Dermis microvascular lymphatic vessel endothelial cell (primary cell): ENCODE data around the gene GNG13. TPM values are rescaled to one million over a fixed set of nuclear protein-coding genes. Genes with fewer than 3 reads are reported as not detected.
"Not testable (repeated sequence)": the region's sequence is repeated elsewhere in the genome, so short reads cannot be mapped to it uniquely, and the experiment has no call there.

ENCODE experiments used
- DNase-seq, 2 donors: peaks; one replicate each; pipeline versions ENCODE4 v3.0.0 to v3.0.0-alpha.2; 2010; ENCODE audit warnings: low read depth in 2 of 2
- total RNA-seq: library from RNA; depleted of rRNA; stranded (reverse); fragments of >200 nt; gene quantifications from 2 replicates; pipeline ENCODE4 v1.2.1, GENCODE V29; 2014

GNG13 gene
- total RNA-seq, 1 donor from 2014 or later, result not detected

DNA sequence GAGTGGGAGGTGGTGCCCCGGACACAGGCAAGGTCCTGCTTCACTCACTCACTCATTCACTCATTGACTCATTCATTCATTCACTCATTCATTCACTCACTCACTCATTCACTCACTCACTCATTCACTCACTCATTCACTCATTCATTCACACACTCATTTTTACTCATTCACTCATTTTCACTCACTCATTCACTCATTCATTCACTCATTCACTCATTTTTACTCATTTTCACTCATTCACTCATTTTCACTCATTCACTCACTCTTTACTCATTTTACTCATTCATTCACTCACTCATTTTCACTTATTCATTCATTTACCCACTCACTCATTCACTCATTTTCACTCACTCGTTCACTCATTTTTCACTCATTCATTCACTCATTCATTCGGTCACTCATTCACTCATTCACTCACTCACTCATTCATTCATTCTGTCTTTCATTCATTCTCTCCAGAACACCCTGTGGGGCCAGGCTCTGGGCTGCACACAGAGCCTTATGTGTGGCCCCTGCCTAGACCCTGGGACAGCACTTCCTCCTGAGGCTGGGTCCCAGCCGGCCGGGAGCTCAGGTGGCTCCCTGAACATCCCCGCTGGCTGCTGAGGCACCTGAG lies 21.5 kb downstream of the GNG13 start:
- no peak for DNase-seq

DNA sequence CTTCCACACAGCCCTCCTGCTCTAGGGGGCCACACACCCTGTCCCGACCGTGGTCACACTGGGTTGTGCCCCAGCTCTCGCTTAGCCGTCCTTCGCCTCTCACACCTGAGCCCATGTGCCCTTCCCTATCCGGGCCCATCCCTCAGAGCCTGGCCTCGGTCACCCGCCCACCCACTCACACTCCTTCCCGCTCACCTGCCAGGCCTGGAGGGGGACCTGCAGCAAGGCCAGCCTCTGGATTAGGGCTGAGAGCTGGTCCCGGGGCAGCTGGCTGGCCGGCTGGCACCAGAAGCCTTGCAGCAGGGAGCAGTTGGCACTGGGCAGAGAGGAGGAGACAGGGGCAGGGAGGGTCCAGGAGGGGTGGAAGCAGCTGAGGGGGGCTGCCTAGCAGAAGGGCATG lies 22.1 kb downstream of the GNG13 start:
- no peak for DNase-seq

GRCh38 chr16:777826-778225 lies 22.7 kb downstream of the GNG13 start:
- DNase-seq, result no peak

GRCh38 chr16:776824-777223 lies 23.7 kb downstream of the GNG13 start:
- no peak for DNase-seq

DNA sequence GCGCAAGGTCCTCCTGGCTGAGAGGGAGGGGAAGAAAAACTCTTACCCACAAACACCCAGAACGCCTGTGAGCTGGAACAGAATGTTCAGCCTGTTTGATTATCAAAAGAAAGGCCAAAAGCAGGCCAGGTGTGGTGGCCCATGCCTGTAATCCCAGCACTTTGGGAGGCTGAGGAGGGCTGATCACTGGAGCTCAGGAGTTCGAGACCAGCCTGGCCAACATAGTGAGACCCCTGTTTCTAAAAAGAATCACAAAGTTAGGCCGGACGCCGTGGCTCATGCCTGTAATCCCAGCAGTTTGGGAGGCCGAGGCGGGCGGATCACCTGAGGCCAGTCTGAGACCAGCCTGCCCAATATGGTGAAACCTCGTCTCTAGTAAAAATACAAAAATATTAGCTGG lies 24.2 kb downstream of the GNG13 start:
- not testable (repeated sequence) for DNase-seq

- no peak for DNase-seq
Observed at GRCh38 chr16:775236-775796, 25.2 kb downstream of the GNG13 start.

DNA sequence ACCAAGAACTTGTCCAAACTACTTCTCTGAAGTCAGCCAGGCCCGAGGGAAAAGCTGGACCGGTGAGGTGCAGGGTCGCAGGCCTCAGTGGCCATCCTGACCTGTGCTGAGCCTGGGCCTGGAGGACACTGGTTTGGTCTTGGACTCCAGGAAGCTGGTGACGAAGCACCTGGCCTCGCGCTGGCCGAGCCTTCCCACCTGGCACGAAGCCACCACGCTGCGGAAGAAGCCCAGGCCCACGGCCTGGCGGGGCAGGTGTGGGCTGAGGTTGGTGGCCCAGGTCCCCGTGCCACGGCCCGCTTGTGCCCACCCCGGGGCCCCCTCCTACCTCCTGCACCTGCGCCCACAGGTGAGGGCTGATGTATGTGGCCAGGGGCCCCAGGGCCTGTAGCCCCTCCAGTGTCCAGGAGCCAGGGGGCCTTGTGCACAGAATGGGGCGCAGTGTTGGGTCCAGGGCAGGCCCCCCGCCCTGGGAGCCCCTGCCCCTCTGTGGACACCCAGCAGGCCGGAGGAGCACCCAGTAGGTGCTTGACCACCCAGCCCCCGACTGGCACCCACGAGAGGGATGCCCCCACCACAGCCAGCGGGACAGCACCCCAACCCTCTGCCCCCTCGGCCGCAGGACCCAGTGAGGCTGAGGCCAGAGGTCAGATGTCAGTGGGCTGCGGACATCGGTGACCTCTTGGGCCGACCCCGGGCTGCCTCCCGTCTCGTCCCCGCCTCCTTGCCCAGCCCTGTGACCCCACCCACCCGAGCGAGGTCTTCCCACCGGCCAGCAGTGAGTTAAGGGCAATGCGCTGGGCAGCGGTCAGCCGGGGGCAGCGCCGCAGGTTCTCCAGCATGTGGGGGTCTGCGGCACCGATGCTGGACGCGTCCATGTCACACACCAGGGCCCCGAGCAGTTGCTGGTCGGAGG lies 26.2 kb downstream of the GNG13 start:
- no peak for DNase-seq

DNA sequence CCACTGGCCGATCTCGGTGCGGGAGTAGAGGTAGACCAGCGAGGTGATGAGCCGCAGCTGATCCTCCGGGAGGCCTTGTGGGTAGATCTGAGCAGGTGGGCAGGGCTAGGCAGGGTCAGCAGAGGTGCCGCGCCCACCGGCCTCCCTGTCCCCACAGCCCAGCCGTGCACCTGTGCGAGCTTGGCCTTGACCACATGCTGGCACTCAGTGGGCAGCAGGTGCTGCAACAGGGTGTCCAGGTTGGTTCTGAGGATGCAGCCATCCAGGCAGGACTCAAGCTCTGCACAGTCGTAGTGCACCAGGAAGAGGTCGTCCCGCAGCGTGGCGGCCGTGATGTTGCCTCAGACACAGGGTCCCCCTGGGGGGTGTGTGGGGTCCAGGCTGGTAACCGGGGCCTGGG lies 27.6 kb downstream of the GNG13 start:
- no peak for DNase-seq

DNA sequence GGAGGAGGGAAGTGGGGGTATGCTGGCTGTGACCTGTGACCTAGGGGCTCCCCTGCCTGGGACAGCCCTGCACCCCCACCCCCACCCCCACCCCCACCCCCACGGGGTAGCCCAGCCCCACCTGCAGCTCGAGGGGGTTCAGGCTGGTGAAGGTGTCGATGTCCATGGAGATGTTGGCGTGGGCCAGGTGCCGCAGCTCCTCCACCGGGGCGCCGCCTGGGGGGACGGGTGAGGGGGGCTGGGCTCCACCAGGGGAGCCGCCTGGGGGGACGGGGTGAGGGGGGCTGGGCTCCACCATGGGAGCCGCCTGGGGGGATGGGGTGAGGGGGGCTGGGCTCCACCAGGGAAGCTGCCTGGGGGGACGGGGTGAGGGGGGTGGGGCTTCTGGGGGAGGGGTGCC lies 30.1 kb downstream of the GNG13 start:
- no peak for DNase-seq

DNA sequence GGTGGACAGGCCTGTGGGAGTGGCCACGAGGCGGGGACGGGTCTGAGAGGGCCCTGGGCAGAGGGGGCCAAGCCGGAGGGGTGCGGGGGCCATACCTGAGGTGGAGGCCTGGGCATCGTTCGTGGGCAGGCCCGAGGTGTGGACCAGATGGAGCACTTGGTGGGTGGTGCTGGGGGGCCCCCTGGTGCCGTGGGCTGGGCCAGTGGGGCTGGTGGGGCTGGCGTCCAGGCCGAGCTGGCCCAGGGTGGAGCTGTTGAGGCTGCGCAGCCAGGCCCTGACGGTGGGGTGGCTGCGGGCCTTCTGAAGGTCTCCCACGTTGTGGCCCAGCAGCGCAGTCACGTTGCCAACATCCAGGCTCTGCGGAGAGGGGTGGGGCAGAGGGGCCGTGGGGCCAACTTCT lies 30.6 kb downstream of the GNG13 start:
- DNase-seq, result no peak

- no peak for DNase-seq
Observed at GRCh38 chr16:769184-769784, 31.2 kb downstream of the GNG13 start.

- no peak for DNase-seq
Observed at GRCh38 chr16:768428-768827, 32.1 kb downstream of the GNG13 start.

GRCh38 chr16:767743-768235 lies 32.7 kb downstream of the GNG13 start:
- DNase-seq, result no peak

DNA sequence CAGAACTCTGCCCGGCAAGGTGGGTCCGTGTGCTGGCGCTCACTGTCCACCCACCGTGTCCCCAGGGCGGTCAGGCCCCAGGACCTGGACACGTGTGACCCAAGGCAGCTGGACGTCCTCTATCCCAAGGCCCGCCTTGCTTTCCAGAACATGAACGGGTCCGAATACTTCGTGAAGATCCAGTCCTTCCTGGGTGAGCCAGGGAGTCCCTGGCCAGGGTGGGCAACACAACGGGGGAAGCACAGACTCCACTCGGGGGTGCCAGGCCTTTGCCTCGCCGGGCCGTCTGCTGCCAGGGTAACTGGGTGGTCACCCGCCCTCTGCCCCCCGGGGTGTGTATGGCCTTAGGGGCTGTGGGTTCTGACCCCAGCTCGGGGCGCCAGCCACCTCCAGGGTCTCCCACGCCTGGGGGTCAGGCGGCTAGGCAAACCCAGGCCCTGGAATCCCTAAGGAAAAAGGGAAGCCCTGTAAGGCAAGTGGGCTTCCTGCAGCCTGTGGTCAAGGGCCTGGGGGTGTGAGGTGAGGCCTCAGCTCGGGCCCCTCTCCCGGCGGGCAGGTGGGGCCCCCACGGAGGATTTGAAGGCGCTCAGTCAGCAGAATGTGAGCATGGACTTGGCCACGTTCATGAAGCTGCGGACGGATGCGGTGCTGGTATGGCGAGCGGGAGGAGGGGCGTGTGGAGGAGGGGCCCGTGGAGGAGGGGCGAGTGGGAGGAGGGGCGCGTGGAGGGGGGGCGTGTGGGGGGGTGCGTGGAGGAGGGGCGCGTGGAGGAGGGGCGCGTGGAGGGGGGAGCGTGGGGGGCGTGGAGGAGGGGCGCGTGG lies 33.5 kb downstream of the GNG13 start:
- no peak for DNase-seq

- DNase-seq, result no peak
Observed at GRCh38 chr16:766008-766819, 34.3 kb downstream of the GNG13 start.

DNA sequence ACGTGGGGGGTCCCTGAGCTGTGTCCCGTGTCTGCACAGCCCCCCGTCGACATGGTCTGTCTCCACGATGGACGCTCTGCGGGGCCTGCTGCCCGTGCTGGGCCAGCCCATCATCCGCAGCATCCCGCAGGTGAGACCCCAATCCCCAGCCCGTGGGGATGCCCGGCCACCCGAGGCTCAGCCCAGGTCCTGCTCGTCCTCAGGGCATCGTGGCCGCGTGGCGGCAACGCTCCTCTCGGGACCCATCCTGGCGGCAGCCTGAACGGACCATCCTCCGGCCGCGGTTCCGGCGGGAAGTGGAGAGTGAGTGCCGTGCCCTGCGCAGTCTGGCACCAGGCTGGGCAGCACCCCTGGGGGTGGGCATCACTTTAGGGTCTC lies 35.1 kb downstream of the GNG13 start:
- no peak for DNase-seq

GRCh38 chr16:764848-765487 lies 35.6 kb downstream of the GNG13 start:
- no peak for DNase-seq

DNA sequence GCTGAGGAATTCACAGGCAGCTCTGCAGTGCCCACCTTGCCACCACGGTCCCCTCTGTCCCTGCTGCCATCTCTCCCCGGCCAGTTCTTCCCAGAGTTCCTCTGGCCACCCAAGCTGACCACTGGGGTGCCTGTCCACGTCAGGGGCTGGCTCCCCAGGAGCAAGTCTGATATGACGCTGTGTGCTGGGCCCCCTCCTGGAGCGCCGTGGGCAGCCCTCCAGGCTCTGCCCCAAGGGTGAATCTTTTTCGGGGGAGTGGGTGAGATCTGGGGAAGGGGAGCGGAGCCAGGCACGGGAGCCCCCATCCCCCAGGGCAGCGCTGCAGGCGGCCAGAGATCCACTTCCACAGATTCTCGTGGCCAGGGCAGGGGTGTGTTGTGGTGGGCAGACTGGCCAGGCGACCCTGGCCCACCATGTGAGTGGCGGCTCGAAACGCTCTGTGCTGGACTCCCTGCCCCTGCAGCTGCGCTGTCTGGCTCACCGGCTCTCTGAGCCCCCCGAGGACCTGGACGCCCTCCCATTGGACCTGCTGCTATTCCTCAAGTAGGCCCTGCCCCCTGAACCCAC lies 36.3 kb downstream of the GNG13 start:
- DNase-seq, result no peak

DNA sequence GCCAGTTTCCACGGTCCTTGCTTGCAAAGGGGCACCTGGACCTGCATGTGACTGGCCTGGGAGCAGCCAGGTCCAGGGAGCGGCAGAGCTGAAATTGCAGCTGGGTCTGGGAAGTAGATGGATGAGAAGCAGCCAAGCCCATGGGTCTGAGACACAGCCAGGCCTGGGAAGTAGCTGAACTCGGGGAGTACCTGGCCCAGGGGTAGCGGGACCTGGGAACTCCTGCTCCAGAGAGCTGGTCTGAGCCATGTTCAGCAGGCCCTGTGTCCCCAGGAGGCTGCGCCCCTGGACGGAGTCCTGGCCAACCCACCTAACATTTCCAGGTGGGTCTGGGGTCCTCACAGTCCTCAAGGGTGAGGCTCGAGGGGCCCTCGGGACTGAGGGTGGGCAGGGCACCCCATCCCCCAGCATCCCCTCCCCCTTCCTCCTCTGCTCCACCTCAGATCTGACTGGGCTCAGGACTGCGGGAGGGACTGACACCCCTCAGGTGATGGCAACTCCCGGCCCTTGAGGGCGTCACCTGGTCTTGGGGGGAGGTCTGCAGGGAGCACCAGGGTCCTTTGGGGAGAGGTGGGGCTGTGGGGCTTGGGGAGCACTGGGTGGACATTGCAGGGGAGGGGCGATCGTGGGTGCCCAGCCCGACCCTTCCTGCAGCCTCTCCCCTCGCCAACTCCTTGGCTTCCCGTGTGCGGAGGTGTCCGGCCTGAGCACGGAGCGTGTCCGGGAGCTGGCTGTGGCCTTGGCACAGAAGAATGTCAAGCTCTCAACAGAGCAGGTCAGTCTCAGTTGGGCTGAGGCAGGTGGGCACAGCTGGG lies 37.0 kb downstream of the GNG13 start:
- DNase-seq, result no peak
